Neutrophil (primary cell): Measurements from ENCODE around the gene CHRM4.

Experiments used
- H3K27ac ChIP-seq: fragments of 200-600 bp; sonication (generic); 2 replicates; pipeline ENCODE4 v1.5.1; 2016; ENCODE audit warnings: mild to moderate bottlenecking, moderate library complexity
- H3K27me3 ChIP-seq: fragments of 200-600 bp; sonication (generic); 2 replicates; pipeline ENCODE4 v1.6.0; 2016; ENCODE audit warnings: mild to moderate bottlenecking
- H3K36me3 ChIP-seq: fragments of 200-600 bp; sonication (generic); 2 replicates; pipeline ENCODE4 v1.5.1; 2017
- H3K4me1 ChIP-seq, 2 experiments: fragments of 200-600 bp in 1 of 2; sonication (generic) in 1 of 2; 1 replicate in 1 of 2; 2 replicates in 1 of 2; pipeline versions ENCODE4 v1.5.1 to v1.6.1; 2013 to 2016; ENCODE audit warnings: low read depth in 1 of 2, low read length in 1 of 2, mild to moderate bottlenecking in 1 of 2, moderate library complexity in 1 of 2; ENCODE audit not compliant: control insufficient read depth in 1 of 2, insufficient read depth in 1 of 2
- H3K4me3 ChIP-seq, 2 experiments: fragments of 200-600 bp in 1 of 2; sonication (generic) in 1 of 2; 1 replicate in 1 of 2; 2 replicates in 1 of 2; pipeline ENCODE4 v1.5.1; 2013 to 2016; ENCODE audit warnings: low read depth in 1 of 2, low read length in 1 of 2, mild to moderate bottlenecking in 1 of 2, moderate library complexity in 1 of 2
- H3K9me3 ChIP-seq: fragments of 200-600 bp; sonication (generic); 2 replicates; pipeline ENCODE4 v1.5.1; 2016
- CTCF ChIP-seq: fragments of 200-600 bp; sonication (generic); IDR thresholded peaks from 2 replicates; pipeline ENCODE4 v1.5.1; 2016; ENCODE audit warnings: antibody characterized with exemption

Gene CHRM4

GRCh38 chr11:46421257-46421880 is 29.8 kb upstream of the CHRM4 start:
- Histone ChIP-seq H3K27ac (no peak overlapping the region), H3K27me3 (no peaks in the 10 kb centered on the region), H3K36me3 (peaks cover 32% of the 10 kb centered on the region), H3K4me3 (no peak overlapping the region), H3K4me1 (no peaks in the 10 kb centered on the region), H3K9me3 (no peaks in the 10 kb centered on the region)
- no peak for TF ChIP-seq CTCF

GRCh38 chr11:46420513-46420912 is 28.9 kb upstream of the CHRM4 start:
- Histone ChIP-seq H3K27me3 (no peaks in the 10 kb centered on the region), H3K27ac (no peak overlapping the region), H3K4me3 (no peak overlapping the region), H3K4me1 (no peaks in the 10 kb centered on the region), H3K9me3 (no peaks in the 10 kb centered on the region), H3K36me3 (peaks cover 40% of the 10 kb centered on the region)
- no peak for TF ChIP-seq CTCF

GRCh38 chr11:46418751-46419150 is 27.2 kb upstream of the CHRM4 start:
- no peak for TF ChIP-seq CTCF
- no peak overlapping the region for H3K27ac ChIP-seq
- no peak overlapping the region for H3K4me3 ChIP-seq
- H3K4me1 ChIP-seq = no peaks in the 10 kb centered on the region
- no peaks in the 10 kb centered on the region for H3K27me3 ChIP-seq
- peaks cover 53% of the 10 kb centered on the region for H3K36me3 ChIP-seq
- H3K9me3 ChIP-seq = no peaks in the 10 kb centered on the region

- no peak overlapping the region for H3K27ac ChIP-seq
- H3K4me3 ChIP-seq = no peak overlapping the region
- no peaks in the 10 kb centered on the region for H3K27me3 ChIP-seq
- H3K9me3 ChIP-seq = no peaks in the 10 kb centered on the region
- H3K36me3 ChIP-seq = peaks cover 61% of the 10 kb centered on the region
- no peaks in the 10 kb centered on the region for H3K4me1 ChIP-seq
- TF ChIP-seq CTCF = no peak
Observed at GRCh38 chr11:46417711-46418110, 26.1 kb upstream of the CHRM4 start.

GRCh38 chr11:46414879-46415278 is 23.3 kb upstream of the CHRM4 start:
- Histone ChIP-seq H3K27ac (no peak overlapping the region), H3K27me3 (no peaks in the 10 kb centered on the region), H3K36me3 (peaks cover 56% of the 10 kb centered on the region), H3K9me3 (no peaks in the 10 kb centered on the region), H3K4me1 (no peaks in the 10 kb centered on the region), H3K4me3 (no peak overlapping the region)
- TF ChIP-seq CTCF = no peak

- Histone ChIP-seq H3K36me3 (peaks cover 60% of the 10 kb centered on the region), H3K9me3 (no peaks in the 10 kb centered on the region), H3K27ac (no peak overlapping the region), H3K27me3 (no peaks in the 10 kb centered on the region), H3K4me3 (no peak overlapping the region), H3K4me1 (no peaks in the 10 kb centered on the region)
- TF ChIP-seq CTCF = no peak
Observed at GRCh38 chr11:46414466-46414796, 22.9 kb upstream of the CHRM4 start.
